H9 (cell line): ENCODE measurements around the gene KCNIP1. TPM values are rescaled to one million over a fixed set of nuclear protein-coding genes. Genes with fewer than 3 reads are reported as not detected.
A peak's percentile ranks its signal among the peaks of the same experiment; 100 is the strongest.

Source experiments
- DNase-seq: peaks from one replicate; pipeline ENCODE4 v3.0.0-alpha.2; 2017
- H2AFZ ChIP-seq: one replicate; pipeline ENCODE4 v1.6.1; 2013; ENCODE audit warnings: mild to moderate bottlenecking, low read length, control low read depth, moderate library complexity
- H2AK5ac ChIP-seq: 2 replicates; pipeline ENCODE4 v1.6.1; 2013; ENCODE audit warnings: low read length, control low read depth, mixed read lengths; ENCODE audit not compliant: insufficient read length
- H2BK120ac ChIP-seq: one replicate; pipeline ENCODE4 v1.6.1; 2013; ENCODE audit warnings: low read depth, mild to moderate bottlenecking, low read length, control low read depth, inconsistent platforms; ENCODE audit not compliant: poor library complexity, severe bottlenecking
- H2BK12ac ChIP-seq: 2 replicates; pipeline ENCODE4 v1.6.1; 2013; ENCODE audit warnings: low read length, control low read depth, mixed read lengths, low read depth; ENCODE audit not compliant: insufficient read length
- H2BK15ac ChIP-seq: 2 replicates; pipeline ENCODE4 v1.6.1; 2013; ENCODE audit warnings: low read depth, low read length, control low read depth
- H2BK20ac ChIP-seq: one replicate; pipeline ENCODE4 v1.6.1; 2013; ENCODE audit warnings: low read depth, mild to moderate bottlenecking, low read length, control low read depth, inconsistent platforms; ENCODE audit not compliant: poor library complexity, severe bottlenecking
- H2BK5ac ChIP-seq: 2 replicates; pipeline ENCODE4 v1.6.1; 2013; ENCODE audit warnings: low read length, control low read depth, mixed read lengths; ENCODE audit not compliant: insufficient read length
- H3K14ac ChIP-seq: 2 replicates; pipeline ENCODE4 v1.6.1; 2013; ENCODE audit warnings: low read length, control low read depth; ENCODE audit not compliant: insufficient read depth
- H3K18ac ChIP-seq: 2 replicates; pipeline ENCODE4 v1.6.1; 2013; ENCODE audit warnings: low read depth, mild to moderate bottlenecking, mixed read lengths, low read length, control low read depth; ENCODE audit not compliant: insufficient read length
- H3K23ac ChIP-seq: 2 replicates; pipeline ENCODE4 v1.6.1; 2013; ENCODE audit warnings: low read length, control low read depth, mixed read lengths, low read depth; ENCODE audit not compliant: insufficient read length
- H3K23me2 ChIP-seq: 2 replicates; pipeline ENCODE4 v1.6.1; 2013; ENCODE audit warnings: low read depth, mild to moderate bottlenecking, mixed read lengths, low read length, control low read depth; ENCODE audit not compliant: insufficient read length, poor library complexity, severe bottlenecking
- H3K27ac ChIP-seq: 2 replicates; pipeline ENCODE4 v1.5.1; 2013; ENCODE audit warnings: low read length, control low read depth, mixed read lengths, low read depth; ENCODE audit not compliant: insufficient read length
- H3K27me3 ChIP-seq: 2 replicates; pipeline ENCODE4 v1.6.1; 2013; ENCODE audit warnings: low read length, control low read depth, inconsistent platforms; ENCODE audit not compliant: insufficient read depth
- H3K4ac ChIP-seq: 2 replicates; pipeline ENCODE4 v1.6.1; 2013; ENCODE audit warnings: low read depth, mild to moderate bottlenecking, control low read depth, inconsistent platforms, low read length, moderate library complexity
- H3K4me1 ChIP-seq: 2 replicates; pipeline ENCODE4 v1.6.1; 2013; ENCODE audit warnings: low read length, control low read depth, inconsistent platforms; ENCODE audit not compliant: insufficient read depth
- H3K4me2 ChIP-seq: 2 replicates; pipeline ENCODE4 v1.6.1; 2013; ENCODE audit warnings: low read length, control low read depth, mixed read lengths; ENCODE audit not compliant: insufficient read length, insufficient read depth
- H3K56ac ChIP-seq: 2 replicates; pipeline ENCODE4 v1.6.1; 2013; ENCODE audit warnings: low read depth, mild to moderate bottlenecking, mixed read lengths, low read length, control low read depth; ENCODE audit not compliant: insufficient read length
- H3K79me1 ChIP-seq: 2 replicates; pipeline ENCODE4 v1.6.1; 2013; ENCODE audit warnings: low read depth, mild to moderate bottlenecking, moderate library complexity, low read length, control low read depth, inconsistent platforms; ENCODE audit not compliant: insufficient read depth, poor library complexity, severe bottlenecking
- H3K79me2 ChIP-seq: 2 replicates; pipeline ENCODE4 v1.6.1; 2013; ENCODE audit warnings: low read length, control low read depth, inconsistent platforms; ENCODE audit not compliant: insufficient read depth
- H3K9ac ChIP-seq: 2 replicates; pipeline ENCODE4 v1.6.1; 2013; ENCODE audit warnings: low read length, control low read depth, mixed read lengths; ENCODE audit not compliant: insufficient read length; ENCODE audit errors: extremely low read depth
- H3K9me3 ChIP-seq: one replicate; pipeline ENCODE4 v1.6.1; 2013; ENCODE audit warnings: low read depth, low read length, inconsistent platforms; ENCODE audit not compliant: control insufficient read depth
- H3T11ph ChIP-seq: one replicate; pipeline ENCODE4 v1.6.1; 2013; ENCODE audit warnings: mild to moderate bottlenecking, low read length, control low read depth, inconsistent platforms
- H4K20me1 ChIP-seq: one replicate; pipeline ENCODE4 v1.6.1; 2013; ENCODE audit not compliant: control insufficient read depth, insufficient read length, insufficient read depth
- H4K5ac ChIP-seq: 2 replicates; pipeline ENCODE4 v1.6.1; 2013; ENCODE audit warnings: low read depth, mild to moderate bottlenecking, mixed read lengths, low read length, control low read depth; ENCODE audit not compliant: insufficient read length
- H4K8ac ChIP-seq: replicated peaks from 2 replicates; pipeline ENCODE4 v1.6.1; 2013; ENCODE audit warnings: low read length, control low read depth, mixed read lengths, low read depth; ENCODE audit not compliant: insufficient read length
- H4K91ac ChIP-seq: 2 replicates; pipeline ENCODE4 v1.6.1; 2013; ENCODE audit warnings: low read depth, mild to moderate bottlenecking, moderate library complexity, mixed read lengths, low read length, control low read depth; ENCODE audit not compliant: insufficient read length
- H3K27ac Mint-ChIP-seq, 3 experiments: 2 replicates in 2 of 3; 3 replicates in 1 of 3; pipeline ENCODE4 v1.8.0; 2020 to 2021; ENCODE audit warnings: mixed read lengths in 3 of 3, mild to moderate bottlenecking in 1 of 3, moderate library complexity in 1 of 3
- H3K27me3 Mint-ChIP-seq: 2 replicates; pipeline ENCODE4 v1.8.0; 2021; ENCODE audit warnings: low read depth, mild to moderate bottlenecking, moderate library complexity, mixed read lengths
- H3K36me3 Mint-ChIP-seq, 3 experiments: 2 replicates in 2 of 3; 3 replicates in 1 of 3; pipeline ENCODE4 v1.8.0; 2020 to 2021; ENCODE audit warnings: low read depth in 3 of 3, mixed read lengths in 3 of 3; ENCODE audit not compliant: insufficient read depth in 1 of 3
- H3K4me1 Mint-ChIP-seq, 2 experiments: 2 replicates each; pipeline ENCODE4 v1.8.0; 2020; ENCODE audit warnings: mixed read lengths in 2 of 2
- H3K4me3 Mint-ChIP-seq, 2 experiments: 2 replicates in 1 of 2; 3 replicates in 1 of 2; pipeline ENCODE4 v1.8.0; 2020 to 2021; ENCODE audit warnings: mild to moderate bottlenecking in 2 of 2, mixed read lengths in 2 of 2, moderate library complexity in 1 of 2
- H3K9me3 Mint-ChIP-seq, 2 experiments: 2 replicates in 1 of 2; 3 replicates in 1 of 2; pipeline ENCODE4 v1.8.0; 2020; ENCODE audit warnings: mild to moderate bottlenecking in 2 of 2, mixed read lengths in 2 of 2, moderate library complexity in 1 of 2
- WGBS: extraction: QIAGEN DNeasy Blood & Tissue Kit; methylation state at CpG from one replicate; pipeline ENCODE4 v1.1.7; 2013; ENCODE audit warnings: missing lambda C conversion rate, low lambda C conversion rate, mixed read lengths; ENCODE audit not compliant: insufficient read length; ENCODE audit errors: extremely low coverage; 5-methylcytosine and 5-hydroxymethylcytosine counted together
- total RNA-seq: library from RNA; stranded (reverse); gene quantifications from 2 replicates; pipeline ENCODE4 v1.2.1, GENCODE V29; 2021
- TF ChIP-seq, protein P1 (sequence below): fragments of 200-600 bp; sonication (generic); conservative IDR thresholded peaks from 3 replicates; pipeline ENCODE4 v1.8.0; 2021; ENCODE audit warnings: antibody characterized with exemption, mild to moderate bottlenecking

The KCNIP1 gene
- total RNA-seq, 1 experiment from 2014 or later, result 0.63 TPM

DNA sequence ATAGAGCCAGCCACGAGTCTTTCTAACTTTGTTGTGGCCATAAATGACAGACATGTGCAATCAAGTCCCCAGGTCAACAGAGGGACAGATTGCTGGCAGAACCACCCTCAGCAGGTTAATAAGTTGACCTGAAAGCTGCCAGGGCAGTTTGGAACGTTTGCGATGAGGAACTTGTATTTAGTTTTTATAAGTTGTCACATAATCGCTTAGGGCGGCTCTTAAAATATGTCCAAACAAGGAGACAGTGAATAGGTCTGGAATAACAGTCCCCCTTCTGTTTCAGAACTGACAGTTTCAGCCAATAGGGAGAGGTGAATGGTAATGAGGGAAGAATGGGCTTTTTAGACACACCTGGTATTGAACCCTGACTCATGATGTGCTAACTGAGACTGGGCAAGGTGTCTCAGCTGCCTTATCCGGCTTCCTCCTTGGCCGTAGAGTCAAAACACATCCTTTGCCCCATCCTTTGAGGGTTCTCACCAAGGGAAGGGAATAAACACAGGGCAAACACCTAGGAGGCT is 246.2 kb downstream of the KCNIP1 start:
- H3K14ac ChIP-seq, result no peak overlapping the region
- H3T11ph ChIP-seq, result no peak overlapping the region
- no peak overlapping the region for H2BK5ac ChIP-seq
- no peak overlapping the region for H4K5ac ChIP-seq
- H4K91ac ChIP-seq, result no peak overlapping the region
- H3K23ac ChIP-seq, result no peak overlapping the region
- WGBS, result no CpG with 5 or more reads among the region's 7 CpGs
- no peak overlapping the region for H3K27ac ChIP-seq
- H3K4me1 Mint-ChIP-seq, result peaks cover 37 to 40% of the 10 kb centered on the region in 2 experiments
- H4K8ac ChIP-seq, result no peak overlapping the region
- no peaks in the 10 kb centered on the region for H3K79me2 ChIP-seq
- H2AK5ac ChIP-seq, result no peak overlapping the region
- peaks cover 0 to 4% of the 10 kb centered on the region in 2 experiments; a peak in 2 of 5 replicates for H3K9me3 Mint-ChIP-seq
- no peak overlapping the region for H3K27ac Mint-ChIP-seq
- H3K9me3 ChIP-seq, result no peaks in the 10 kb centered on the region
- no peaks in the 10 kb centered on the region; a peak in 2 of 7 replicates for H3K36me3 Mint-ChIP-seq
- no peak overlapping the region for H3K4me2 ChIP-seq
- no peaks in the 10 kb centered on the region for H3K79me1 ChIP-seq
- no peak overlapping the region for H3K18ac ChIP-seq
- no peak overlapping the region for H3K56ac ChIP-seq
- no peak overlapping the region for H2AFZ ChIP-seq
- TF ChIP-seq, protein P1, sequence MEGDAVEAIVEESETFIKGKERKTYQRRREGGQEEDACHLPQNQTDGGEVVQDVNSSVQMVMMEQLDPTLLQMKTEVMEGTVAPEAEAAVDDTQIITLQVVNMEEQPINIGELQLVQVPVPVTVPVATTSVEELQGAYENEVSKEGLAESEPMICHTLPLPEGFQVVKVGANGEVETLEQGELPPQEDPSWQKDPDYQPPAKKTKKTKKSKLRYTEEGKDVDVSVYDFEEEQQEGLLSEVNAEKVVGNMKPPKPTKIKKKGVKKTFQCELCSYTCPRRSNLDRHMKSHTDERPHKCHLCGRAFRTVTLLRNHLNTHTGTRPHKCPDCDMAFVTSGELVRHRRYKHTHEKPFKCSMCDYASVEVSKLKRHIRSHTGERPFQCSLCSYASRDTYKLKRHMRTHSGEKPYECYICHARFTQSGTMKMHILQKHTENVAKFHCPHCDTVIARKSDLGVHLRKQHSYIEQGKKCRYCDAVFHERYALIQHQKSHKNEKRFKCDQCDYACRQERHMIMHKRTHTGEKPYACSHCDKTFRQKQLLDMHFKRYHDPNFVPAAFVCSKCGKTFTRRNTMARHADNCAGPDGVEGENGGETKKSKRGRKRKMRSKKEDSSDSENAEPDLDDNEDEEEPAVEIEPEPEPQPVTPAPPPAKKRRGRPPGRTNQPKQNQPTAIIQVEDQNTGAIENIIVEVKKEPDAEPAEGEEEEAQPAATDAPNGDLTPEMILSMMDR, result no peak
- H3K4ac ChIP-seq, result no peak overlapping the region
- no peak overlapping the region for H2BK15ac ChIP-seq
- no peak overlapping the region for H3K4me3 Mint-ChIP-seq
- H4K20me1 ChIP-seq, result no peaks in the 10 kb centered on the region
- peak; percentile 12 for DNase-seq
- no peak overlapping the region for H2BK12ac ChIP-seq
- H3K27me3 ChIP-seq, result no peaks in the 10 kb centered on the region
- H3K27me3 Mint-ChIP-seq, result peaks cover 3% of the 10 kb centered on the region
- no peak overlapping the region for H3K9ac ChIP-seq
- no peak overlapping the region for H2BK20ac ChIP-seq
- H3K23me2 ChIP-seq, result no peaks in the 10 kb centered on the region
- no peak overlapping the region for H2BK120ac ChIP-seq
- H3K4me1 ChIP-seq, result peaks cover 4% of the 10 kb centered on the region; the same call in 1 of the 2 replicates
